ENCODE results near the gene PRR5L.

The PRR5L gene

GRCh38 chr11:36349351-36350136, 53.5 kb downstream of the PRR5L start:
- TF ChIP-seq GATA2 (IDR thresholded peaks at IDR 0.05; ENCODE audit: low read depth, low read length) (no peak), GATA3 (IDR thresholded peaks at IDR 0.05; ENCODE audit: low read depth, low read length) (no peak)

- TF ChIP-seq GATA2 (IDR thresholded peaks at IDR 0.05; ENCODE audit: low read depth, low read length) = no peak
Observed at GRCh38 chr11:36350137-36350513, 54.0 kb downstream of the PRR5L start.

GRCh38 chr11:36352922-36353321, 56.8 kb downstream of the PRR5L start:
- TF ChIP-seq GATA3 (IDR thresholded peaks at IDR 0.05; ENCODE audit: low read depth, low read length) = no peak
- no peak for TF ChIP-seq GATA2 (IDR thresholded peaks at IDR 0.05; ENCODE audit: low read depth, low read length)

GRCh38 chr11:36354221-36355003, 58.3 kb downstream of the PRR5L start:
- no peak for TF ChIP-seq GATA3 (IDR thresholded peaks at IDR 0.05; ENCODE audit: low read depth, low read length)
- no peak for TF ChIP-seq GATA2 (IDR thresholded peaks at IDR 0.05; ENCODE audit: low read depth, low read length)

- no peak for TF ChIP-seq GATA2 (IDR thresholded peaks at IDR 0.05; ENCODE audit: low read depth, low read length)
- TF ChIP-seq GATA3 (IDR thresholded peaks at IDR 0.05; ENCODE audit: low read depth, low read length) = no peak
Observed at GRCh38 chr11:36356201-36356600, 60.1 kb downstream of the PRR5L start.

- no peak for TF ChIP-seq GATA3 (IDR thresholded peaks at IDR 0.05; ENCODE audit: low read depth, low read length)
- no peak for TF ChIP-seq GATA2 (IDR thresholded peaks at IDR 0.05; ENCODE audit: low read depth, low read length)
Observed at GRCh38 chr11:36357831-36358230, 61.7 kb downstream of the PRR5L start.

GRCh38 chr11:36358436-36358835, 62.3 kb downstream of the PRR5L start:
- no peak for TF ChIP-seq GATA2 (IDR thresholded peaks at IDR 0.05; ENCODE audit: low read depth, low read length)
- TF ChIP-seq GATA3 (IDR thresholded peaks at IDR 0.05; ENCODE audit: low read depth, low read length) = no peak

GRCh38 chr11:36360318-36360717, 64.2 kb downstream of the PRR5L start:
- TF ChIP-seq GATA3 (IDR thresholded peaks at IDR 0.05; ENCODE audit: low read depth, low read length) = no peak
- TF ChIP-seq GATA2 (IDR thresholded peaks at IDR 0.05; ENCODE audit: low read depth, low read length) = no peak

- no peak for TF ChIP-seq GATA2 (IDR thresholded peaks at IDR 0.05; ENCODE audit: low read depth, low read length)
- no peak for TF ChIP-seq GATA3 (IDR thresholded peaks at IDR 0.05; ENCODE audit: low read depth, low read length)
Observed at GRCh38 chr11:36360826-36361415, 64.8 kb downstream of the PRR5L start.

GRCh38 chr11:36361472-36361871, 65.4 kb downstream of the PRR5L start:
- TF ChIP-seq GATA3 (IDR thresholded peaks at IDR 0.05; ENCODE audit: low read depth, low read length) (no peak), GATA2 (IDR thresholded peaks at IDR 0.05; ENCODE audit: low read depth, low read length) (no peak)

GRCh38 chr11:36361901-36362391, 65.9 kb downstream of the PRR5L start:
- no peak for TF ChIP-seq GATA2 (IDR thresholded peaks at IDR 0.05; ENCODE audit: low read depth, low read length)
- no peak for TF ChIP-seq GATA3 (IDR thresholded peaks at IDR 0.05; ENCODE audit: low read depth, low read length)

GRCh38 chr11:36362902-36363301, 66.8 kb downstream of the PRR5L start:
- no peak for TF ChIP-seq GATA3 (IDR thresholded peaks at IDR 0.05; ENCODE audit: low read depth, low read length)
- no peak for TF ChIP-seq GATA2 (IDR thresholded peaks at IDR 0.05; ENCODE audit: low read depth, low read length)

GRCh38 chr11:36363361-36364268, 67.5 kb downstream of the PRR5L start:
- no peak for TF ChIP-seq GATA3 (IDR thresholded peaks at IDR 0.05; ENCODE audit: low read depth, low read length)
- TF ChIP-seq GATA2 (IDR thresholded peaks at IDR 0.05; ENCODE audit: low read depth, low read length) = no peak
